Activated naive CD4-positive, alpha-beta T cell treated with anti-CD3 and anti-CD28 coated beads for 36 hours (primary cell): ENCODE measurements around the gene ZC3H18. TPM values are rescaled to one million over a fixed set of nuclear protein-coding genes. Genes with fewer than 3 reads are reported as not detected.

ENCODE experiments used
- CTCF ChIA-PET: fragments of 350-600 bp; sonication (Branson Sonifier 250); formaldehyde crosslinking; loops from one replicate; lab custom pipeline; 2021; ENCODE audit warnings: antibody characterized with exemption; lab: Charles Lee
- DNase-seq: peaks from one replicate; pipeline ENCODE4 v3.0.0-alpha.2; 2020
- H3K27ac Mint-ChIP-seq: one replicate; pipeline ENCODE4 v1.8.0; 2021; ENCODE audit warnings: mild to moderate bottlenecking, mixed read lengths
- H3K27me3 Mint-ChIP-seq: one replicate; pipeline ENCODE4 v1.8.0; 2021; ENCODE audit warnings: low read depth, mixed read lengths
- H3K36me3 Mint-ChIP-seq: one replicate; pipeline ENCODE4 v1.8.0; 2021; ENCODE audit warnings: low read depth, mixed read lengths
- H3K4me1 Mint-ChIP-seq: one replicate; pipeline ENCODE4 v1.8.0; 2021; ENCODE audit warnings: low read depth, mixed read lengths
- H3K4me3 Mint-ChIP-seq: one replicate; pipeline ENCODE4 v1.8.0; 2021; ENCODE audit warnings: mild to moderate bottlenecking, moderate library complexity, mixed read lengths
- H3K9me3 Mint-ChIP-seq: one replicate; pipeline ENCODE4 v1.8.0; 2021; ENCODE audit warnings: mixed read lengths
- intact Hi-C: fragments of 100-400 bp; cut with micrococcal nuclease; formaldehyde crosslinking; loops from one replicate; pipeline ENCODE4 v1.15.1; 2023
- total RNA-seq, 2 experiments: library from RNA; stranded (reverse); gene quantifications; one replicate each; pipeline ENCODE4 v1.2.3, GENCODE V29; 2021

Gene ZC3H18
- total RNA-seq, 2 experiments from 2014 or later: 55.8 to 58.5 TPM

DNA sequence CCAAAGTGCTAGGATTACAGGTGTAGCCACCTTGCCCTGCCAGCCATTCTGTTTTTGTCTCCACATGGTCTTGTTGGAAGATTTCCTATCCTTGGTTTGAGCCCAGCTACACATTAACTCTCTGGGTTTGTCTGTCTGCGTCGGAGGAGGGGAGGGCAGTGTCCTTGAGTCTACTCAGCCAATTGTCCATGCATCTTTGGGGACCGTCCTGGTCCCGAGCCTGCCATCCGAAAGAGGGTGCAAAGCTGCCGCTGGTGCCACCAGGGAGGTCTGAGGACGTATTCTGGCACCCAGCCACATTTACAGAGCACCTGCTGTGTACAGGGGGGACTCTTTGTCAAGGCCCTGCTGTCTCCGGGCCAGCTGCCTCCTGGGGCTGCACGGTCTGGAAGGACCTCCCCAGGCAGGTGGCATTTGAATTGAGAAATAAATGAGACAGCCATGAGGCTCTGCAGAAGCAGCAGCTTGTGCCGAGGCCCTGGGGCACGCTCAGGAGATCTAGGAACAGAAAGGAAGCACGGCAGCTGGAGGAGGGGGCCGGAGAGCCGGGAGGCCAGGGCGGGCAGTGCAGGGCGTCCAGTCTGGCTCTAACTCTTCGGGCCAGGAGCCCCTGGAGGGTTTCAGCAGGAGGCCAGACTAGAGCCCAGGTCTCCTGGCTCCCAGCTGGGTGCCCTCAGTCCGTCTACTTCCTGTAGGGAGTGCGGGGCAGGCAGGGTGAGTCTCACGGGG lies 79.2 kb downstream of the ZC3H18 start:
- intact Hi-C loops: no loop called here
- Mint-ChIP-seq H3K27ac (peak overlapping the region; percentile 87), H3K36me3 (peaks cover 9% of the 10 kb centered on the region), H3K27me3 (no peaks in the 10 kb centered on the region), H3K9me3 (no peaks in the 10 kb centered on the region), H3K4me1 (peaks cover 18% of the 10 kb centered on the region), H3K4me3 (peak overlapping the region; percentile 87)
- no peak for DNase-seq
- CTCF ChIA-PET: no interaction called here

GRCh38 chr16:88649924-88650748 lies 79.9 kb downstream of the ZC3H18 start:
- CTCF ChIA-PET: interaction anchor here (0.6 kb wide), 1 partner anchor 16 kb away, joined by 3 read pairs; no protein-coding TSS in a partner anchor
- Mint-ChIP-seq H3K27me3 (no peaks in the 10 kb centered on the region), H3K4me1 (peaks cover 18% of the 10 kb centered on the region), H3K4me3 (peak overlapping the region; percentile 87), H3K9me3 (no peaks in the 10 kb centered on the region), H3K27ac (peak overlapping the region; percentile 87), H3K36me3 (peaks cover 12% of the 10 kb centered on the region)
- DNase-seq: peak; percentile 41
- intact Hi-C loops: loop anchor here (2.0 kb wide), 1 partner anchor 15 kb away; no protein-coding TSS in a partner anchor

DNA sequence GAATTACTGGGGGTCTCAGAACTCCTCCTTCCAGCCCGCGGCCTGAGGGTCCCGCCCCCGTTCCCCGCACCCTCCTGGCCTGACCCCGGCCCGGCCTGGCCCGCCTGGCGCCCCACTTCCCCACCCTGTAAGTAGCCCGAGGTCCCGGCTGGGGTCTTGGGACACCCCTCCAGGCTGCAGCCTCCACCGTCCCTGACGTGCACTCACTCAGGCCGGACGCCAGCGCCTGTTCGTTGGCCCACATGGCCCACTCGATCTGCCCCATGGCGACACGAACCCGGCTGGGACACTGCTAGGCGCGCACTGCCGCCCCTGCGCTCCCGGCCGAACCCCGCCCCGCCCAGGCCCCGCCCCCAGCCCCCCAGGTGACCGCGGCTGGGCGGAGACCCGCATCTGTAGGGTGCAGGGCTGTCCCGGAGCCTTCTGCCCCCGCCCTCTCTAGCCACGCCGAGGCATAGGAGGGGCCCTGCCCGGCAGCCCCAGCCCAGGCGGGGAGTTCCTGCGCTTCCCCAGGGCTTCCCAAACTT lies 80.6 kb downstream of the ZC3H18 start, which contains the start of gene CYBA:
TSS of gene CYBA (minus strand) at position 305 of the 527 bp plus-strand sequence. CDS start at position 265, 40 bp downstream.
- H3K4me1 Mint-ChIP-seq: peaks cover 18% of the 10 kb centered on the region
- H3K27ac Mint-ChIP-seq: peak within 1 kb of the TSS; percentile 95
- intact Hi-C loops: loop anchor here (1.0 to 2.0 kb wide), 9 partner anchors 12 to 199 kb away; partner anchors contain the start of genes CTU2, MVD, RNF166 and ZC3H18
- peak within 1 kb of the TSS; percentile 87 for H3K4me3 Mint-ChIP-seq
- no peaks in the 10 kb centered on the region for H3K27me3 Mint-ChIP-seq
- no peaks in the 10 kb centered on the region for H3K9me3 Mint-ChIP-seq
- peaks cover 13% of the 10 kb centered on the region for H3K36me3 Mint-ChIP-seq
- CTCF ChIA-PET: interaction anchor here (0.6 kb wide), 1 partner anchor 15 kb away, joined by 3 read pairs; no protein-coding TSS in a partner anchor
- peak; percentile 91 for DNase-seq

- H3K27me3 Mint-ChIP-seq: no peaks in the 10 kb centered on the region
- H3K4me3 Mint-ChIP-seq: peak overlapping the region; percentile 87
- peaks cover 18% of the 10 kb centered on the region for H3K4me1 Mint-ChIP-seq
- H3K9me3 Mint-ChIP-seq: no peaks in the 10 kb centered on the region
- peaks cover 13% of the 10 kb centered on the region for H3K36me3 Mint-ChIP-seq
- H3K27ac Mint-ChIP-seq: peak overlapping the region; percentile 95
- CTCF ChIA-PET: no interaction called here
- DNase-seq: peak; percentile 98
- intact Hi-C loops: loop anchor here (1.0 to 2.0 kb wide), 9 partner anchors 12 to 199 kb away; partner anchors contain the start of genes CTU2, MVD, RNF166 and ZC3H18
Observed at GRCh38 chr16:88651276-88651988, 81.2 kb downstream of the ZC3H18 start.

DNA sequence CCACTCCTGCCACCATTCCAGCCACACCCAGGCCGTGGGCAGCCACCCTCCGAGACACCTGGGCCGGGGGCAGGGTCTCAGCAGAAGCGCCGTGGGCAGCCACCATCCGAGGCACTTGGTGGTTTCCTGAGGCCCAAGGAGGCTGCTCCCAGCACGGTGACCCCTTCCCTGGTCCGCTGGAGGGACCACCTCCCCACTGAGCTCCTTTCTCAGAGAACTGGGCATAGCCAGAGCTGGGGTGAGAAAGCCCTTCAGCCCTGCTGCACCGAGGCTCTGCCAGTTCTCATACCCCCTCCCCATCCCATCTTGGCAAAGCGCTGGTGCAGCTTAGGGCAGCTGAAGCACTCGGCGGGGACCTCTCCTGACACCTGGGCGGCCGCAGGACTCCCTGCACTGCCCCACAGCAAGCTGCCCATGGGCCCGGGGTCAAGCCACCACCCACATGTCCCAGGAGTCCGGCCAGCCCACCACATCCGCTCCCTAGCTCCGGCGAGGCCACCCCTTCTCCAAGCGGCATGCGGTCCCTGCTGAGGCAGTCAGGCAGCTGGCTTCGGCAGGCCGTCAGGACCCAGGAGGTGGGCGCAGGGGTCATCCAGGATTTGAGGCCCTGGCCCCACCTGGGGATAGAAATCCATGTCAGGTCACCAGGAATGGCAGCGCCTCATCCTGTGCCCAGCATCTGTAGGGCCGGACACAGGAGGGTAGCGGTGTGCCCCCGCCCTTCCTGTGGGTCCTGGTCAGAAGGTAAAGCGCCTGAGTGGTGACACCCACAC lies 82.0 kb downstream of the ZC3H18 start:
- H3K9me3 Mint-ChIP-seq: no peaks in the 10 kb centered on the region
- H3K36me3 Mint-ChIP-seq: peaks cover 13% of the 10 kb centered on the region
- peak overlapping the region; percentile 27 for H3K4me3 Mint-ChIP-seq
- peaks cover 18% of the 10 kb centered on the region for H3K4me1 Mint-ChIP-seq
- no peaks in the 10 kb centered on the region for H3K27me3 Mint-ChIP-seq
- intact Hi-C loops: loop anchor here (1.0 to 2.0 kb wide), 9 partner anchors 11 to 200 kb away; partner anchors contain the start of genes CTU2, MVD, RNF166 and ZC3H18
- peak overlapping the region; percentile 95 for H3K27ac Mint-ChIP-seq
- CTCF ChIA-PET: no interaction called here
- no peak for DNase-seq

DNA sequence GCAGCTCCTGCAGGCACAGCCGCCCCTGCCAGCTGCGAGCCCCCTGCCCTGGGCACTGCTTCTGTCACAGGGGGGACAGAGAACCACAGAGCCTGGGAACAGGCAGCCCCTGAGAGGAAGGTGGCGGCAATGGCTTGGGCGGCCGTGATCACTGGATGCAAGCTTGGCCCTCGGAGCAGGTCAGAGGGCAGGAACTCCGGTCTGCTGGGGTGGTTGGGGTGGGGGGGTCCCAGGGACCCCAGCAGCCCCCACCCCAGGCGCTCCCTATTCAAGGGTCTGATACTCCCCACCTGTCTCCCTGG lies 82.5 kb downstream of the ZC3H18 start:
- Mint-ChIP-seq H3K4me3 (no peak overlapping the region), H3K36me3 (peaks cover 13% of the 10 kb centered on the region), H3K9me3 (no peaks in the 10 kb centered on the region), H3K27ac (no peak overlapping the region), H3K27me3 (no peaks in the 10 kb centered on the region), H3K4me1 (peaks cover 18% of the 10 kb centered on the region)
- intact Hi-C loops: no loop called here
- no peak for DNase-seq
- CTCF ChIA-PET: no interaction called here

GRCh38 chr16:88653101-88653500 lies 82.9 kb downstream of the ZC3H18 start:
- Mint-ChIP-seq H3K27me3 (no peaks in the 10 kb centered on the region), H3K9me3 (no peaks in the 10 kb centered on the region), H3K27ac (no peak overlapping the region), H3K36me3 (peaks cover 13% of the 10 kb centered on the region), H3K4me3 (no peak overlapping the region), H3K4me1 (peaks cover 18% of the 10 kb centered on the region)
- intact Hi-C loops: no loop called here
- DNase-seq: no peak
- CTCF ChIA-PET: no interaction called here

- H3K27ac Mint-ChIP-seq: peak overlapping the region; percentile 50
Observed at GRCh38 chr16:88653596-88654362, 83.6 kb downstream of the ZC3H18 start.

GRCh38 chr16:88654363-88655052 lies 84.3 kb downstream of the ZC3H18 start:
- H3K27ac Mint-ChIP-seq: peak overlapping the region; percentile 50
- peaks cover 12% of the 10 kb centered on the region for H3K4me1 Mint-ChIP-seq
- H3K9me3 Mint-ChIP-seq: no peaks in the 10 kb centered on the region
- H3K4me3 Mint-ChIP-seq: no peak overlapping the region
- peaks cover 10% of the 10 kb centered on the region for H3K36me3 Mint-ChIP-seq
- intact Hi-C loops: no loop called here
- H3K27me3 Mint-ChIP-seq: no peaks in the 10 kb centered on the region
- DNase-seq: no peak
- CTCF ChIA-PET: no interaction called here

More at GRCh38 chr16:88653596-88654362, 83.6 kb downstream of the ZC3H18 start:
- CTCF ChIA-PET: no interaction called here
- DNase-seq: no peak
- Mint-ChIP-seq H3K9me3 (no peaks in the 10 kb centered on the region), H3K4me1 (peaks cover 18% of the 10 kb centered on the region), H3K4me3 (no peak overlapping the region), H3K27me3 (no peaks in the 10 kb centered on the region), H3K36me3 (peaks cover 13% of the 10 kb centered on the region)
- intact Hi-C loops: no loop called here

DNA sequence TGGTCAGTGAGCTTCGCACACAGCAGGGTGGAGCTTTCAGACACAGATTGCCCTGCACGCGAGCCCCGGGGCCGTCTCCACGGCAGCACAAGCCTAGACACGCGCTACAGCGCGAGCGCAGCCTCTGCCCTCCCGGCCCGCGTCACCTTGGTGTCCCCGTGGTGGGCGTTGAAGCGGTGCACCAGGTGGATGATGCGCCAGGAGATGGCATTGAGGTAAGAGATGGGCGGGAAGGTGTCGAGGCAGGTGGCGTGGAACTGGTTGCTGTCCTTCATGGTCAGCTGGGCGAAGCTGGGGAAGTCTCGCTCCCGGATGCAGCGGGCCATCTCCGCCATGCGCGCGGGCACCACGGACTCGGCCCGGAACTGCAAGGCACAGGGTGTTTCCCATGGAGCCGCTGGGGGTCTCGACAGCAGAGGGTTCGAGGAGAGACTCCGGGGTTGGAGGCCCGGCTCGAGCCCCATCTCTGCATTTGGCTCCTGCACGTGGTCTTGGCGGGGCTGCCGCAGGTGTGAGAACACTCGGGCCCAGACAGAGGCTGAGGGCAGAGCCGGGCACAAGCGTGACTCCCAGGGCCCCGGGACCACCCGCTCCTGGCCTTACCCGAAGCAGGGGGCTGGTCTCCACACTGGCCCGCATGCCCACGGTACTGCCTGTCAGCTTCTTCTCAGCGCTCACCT lies 85.0 kb downstream of the ZC3H18 start:
- Mint-ChIP-seq H3K4me3 (no peak overlapping the region), H3K27ac (no peak overlapping the region), H3K4me1 (peaks cover 9% of the 10 kb centered on the region), H3K9me3 (no peaks in the 10 kb centered on the region), H3K27me3 (no peaks in the 10 kb centered on the region), H3K36me3 (peaks cover 8% of the 10 kb centered on the region)
- intact Hi-C loops: no loop called here
- CTCF ChIA-PET: no interaction called here
- no peak for DNase-seq
